HG03095 (cell line): Measurements from ENCODE around the gene KCNN3.

Source experiments
- ATAC-seq: cut with Tn5 transposase; IDR thresholded peaks from one replicate; pipeline ENCODE4 v1.9.1; 2021; ENCODE audit warnings: moderate library complexity; ENCODE audit not compliant: unreplicated experiment

The KCNN3 gene

DNA sequence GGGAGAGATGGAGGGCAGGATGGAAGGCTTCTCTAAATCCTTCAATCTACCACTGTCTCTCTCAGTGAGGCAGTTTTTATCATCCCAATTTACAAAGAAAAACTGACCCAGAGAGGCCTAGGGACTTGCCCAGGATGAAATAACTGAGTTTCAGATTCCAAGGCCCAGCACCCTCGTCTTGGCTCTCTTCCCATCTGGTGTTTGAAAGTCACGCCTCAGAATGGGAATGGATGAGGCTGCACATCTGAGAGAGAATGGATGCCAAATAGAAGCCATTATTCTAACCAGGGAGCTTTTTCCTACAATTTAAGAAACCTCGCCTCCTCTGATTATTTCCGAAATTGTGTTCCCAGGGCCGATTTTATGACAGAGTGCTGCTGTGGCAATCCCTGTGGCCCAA, 10.6 kb upstream of the KCNN3 start:
- no peak for ATAC-seq

DNA sequence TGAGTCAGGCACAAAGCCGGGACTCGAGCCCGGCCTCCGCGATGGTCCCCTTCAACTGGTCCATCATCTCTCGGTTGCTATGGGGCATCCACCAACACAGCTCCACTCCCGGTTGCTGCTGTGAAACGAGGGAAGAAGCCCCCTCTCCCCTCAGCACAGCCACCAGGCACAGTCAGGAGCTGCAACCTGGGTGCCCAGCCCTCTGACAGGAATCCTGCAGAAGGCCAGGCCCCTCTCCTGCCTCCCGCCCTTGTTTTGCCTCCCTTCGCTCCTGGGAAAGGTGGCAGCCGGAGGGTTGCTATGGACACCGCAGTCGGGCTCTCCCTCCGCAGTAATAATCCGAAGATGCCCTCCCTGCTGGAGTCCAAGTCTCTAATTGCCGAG, 8.9 kb upstream of the KCNN3 start:
- no peak for ATAC-seq

- no peak for ATAC-seq
Observed at GRCh38 chr1:154878371-154879037, 8.4 kb upstream of the KCNN3 start.

DNA sequence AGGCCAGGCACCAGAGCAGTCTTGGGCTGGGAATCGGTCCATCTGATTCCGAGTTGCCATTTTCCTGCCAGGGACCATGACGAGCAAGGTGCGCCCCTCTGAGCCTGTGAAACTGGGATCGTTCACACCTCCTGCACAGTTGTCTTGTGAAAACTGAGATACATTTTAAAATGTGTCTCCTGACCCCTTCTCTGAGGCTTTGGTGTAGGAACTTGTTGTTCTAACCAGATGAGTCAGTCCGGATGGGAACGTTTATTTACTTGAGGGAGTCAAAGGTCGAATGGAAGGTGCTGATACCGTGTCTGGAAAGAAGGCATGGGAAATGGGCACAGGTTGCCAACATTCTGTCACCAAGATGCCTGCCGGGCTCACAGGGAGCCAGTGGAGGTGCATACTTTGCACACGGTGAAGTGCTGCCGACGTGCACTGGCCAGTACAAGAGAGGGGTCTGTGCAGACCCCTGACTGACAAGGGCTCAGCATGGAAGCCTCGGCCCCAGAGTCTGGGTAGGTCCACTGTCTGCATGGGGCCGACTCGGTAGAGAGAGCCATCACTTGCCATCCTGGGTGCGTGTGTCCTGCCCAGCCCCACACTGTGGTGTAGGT, 7.4 kb upstream of the KCNN3 start:
- ATAC-seq: no peak

GRCh38 chr1:154876842-154877369, 6.8 kb upstream of the KCNN3 start:
- ATAC-seq: no peak

GRCh38 chr1:154874465-154874864, 4.4 kb upstream of the KCNN3 start:
- ATAC-seq: no peak

- ATAC-seq: no peak
Observed at GRCh38 chr1:154873321-154873950, 3.4 kb upstream of the KCNN3 start.

DNA sequence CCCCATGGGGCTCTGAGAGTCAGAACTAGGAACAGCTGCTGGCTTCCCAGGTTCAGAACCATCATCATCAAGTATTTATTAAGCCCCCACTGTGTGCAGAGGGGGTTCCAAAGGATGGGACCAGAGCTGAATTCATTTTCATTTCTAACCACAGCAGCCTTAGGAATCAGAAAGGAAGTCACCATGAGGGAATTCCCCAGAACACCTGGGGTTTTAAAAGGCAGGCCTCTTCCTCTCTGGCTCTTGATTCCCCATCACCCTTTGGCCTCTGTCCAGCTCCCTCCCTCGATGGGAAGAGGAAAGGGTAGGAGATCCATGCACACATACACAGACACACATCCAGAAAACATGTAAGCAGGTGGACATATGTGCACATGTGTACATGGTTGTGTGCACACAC, 1.3 kb upstream of the KCNN3 start:
- ATAC-seq: no peak

DNA sequence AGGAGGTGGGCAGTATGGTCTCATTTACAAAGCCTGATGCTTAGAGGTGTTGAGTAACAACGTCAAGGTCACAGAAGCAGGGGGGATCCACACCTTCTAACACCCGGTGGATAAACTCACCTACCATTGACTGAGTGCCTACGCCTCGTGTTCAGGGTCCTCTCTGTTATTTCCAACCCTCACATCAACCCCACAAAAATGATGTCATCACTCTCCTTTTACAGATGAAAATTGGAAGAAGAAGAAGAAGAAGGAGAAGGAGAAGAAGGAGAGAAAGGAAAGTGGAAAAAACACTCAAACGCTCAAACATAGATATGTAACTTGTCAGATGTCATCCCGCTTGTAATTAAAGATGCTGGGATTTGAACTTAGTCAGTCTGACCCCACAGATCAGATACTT, 653 bp upstream of the KCNN3 start:
- ATAC-seq: no peak

GRCh38 chr1:154869351-154870114, 548 bp downstream of the KCNN3 start:
- ATAC-seq: no peak

- ATAC-seq: no peak
Observed at GRCh38 chr1:154867841-154868605, 2.1 kb downstream of the KCNN3 start.

DNA sequence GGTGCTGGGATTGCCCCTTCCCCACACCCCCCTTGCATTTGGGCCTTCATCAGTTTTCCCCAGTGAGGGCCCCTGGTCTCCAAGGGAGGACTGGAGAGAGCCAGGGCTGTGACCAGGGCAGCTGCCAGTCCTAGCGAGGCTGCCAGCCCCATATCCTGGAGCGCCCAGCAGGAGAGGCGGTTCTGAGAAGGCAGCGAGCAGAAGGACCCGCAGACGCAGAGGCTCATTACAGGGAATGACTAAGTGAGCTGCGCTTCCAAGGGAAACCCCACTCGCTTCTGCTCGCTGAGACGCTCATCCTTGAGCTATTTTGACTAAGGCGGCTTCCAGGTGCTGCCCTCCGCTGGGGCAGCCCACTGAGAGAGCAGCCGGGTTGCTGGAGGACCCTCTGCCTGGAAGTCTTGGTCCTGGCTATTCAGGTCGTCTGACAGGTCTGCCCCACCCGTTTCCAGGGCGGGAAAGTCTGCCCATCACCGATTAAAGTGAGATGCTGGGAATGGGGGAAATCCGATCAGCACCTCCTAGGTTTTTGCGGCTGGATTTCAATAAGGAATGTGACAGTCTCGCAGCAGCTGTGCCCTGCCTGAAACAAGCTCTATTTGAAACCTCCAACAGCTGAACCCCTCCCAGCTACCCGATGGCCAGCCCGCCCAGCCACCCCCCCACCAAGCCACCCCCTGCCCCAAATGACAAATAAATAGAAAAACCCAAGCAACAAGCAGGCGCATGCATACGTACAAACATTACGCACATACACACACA, 2.8 kb downstream of the KCNN3 start:
- no peak for ATAC-seq

DNA sequence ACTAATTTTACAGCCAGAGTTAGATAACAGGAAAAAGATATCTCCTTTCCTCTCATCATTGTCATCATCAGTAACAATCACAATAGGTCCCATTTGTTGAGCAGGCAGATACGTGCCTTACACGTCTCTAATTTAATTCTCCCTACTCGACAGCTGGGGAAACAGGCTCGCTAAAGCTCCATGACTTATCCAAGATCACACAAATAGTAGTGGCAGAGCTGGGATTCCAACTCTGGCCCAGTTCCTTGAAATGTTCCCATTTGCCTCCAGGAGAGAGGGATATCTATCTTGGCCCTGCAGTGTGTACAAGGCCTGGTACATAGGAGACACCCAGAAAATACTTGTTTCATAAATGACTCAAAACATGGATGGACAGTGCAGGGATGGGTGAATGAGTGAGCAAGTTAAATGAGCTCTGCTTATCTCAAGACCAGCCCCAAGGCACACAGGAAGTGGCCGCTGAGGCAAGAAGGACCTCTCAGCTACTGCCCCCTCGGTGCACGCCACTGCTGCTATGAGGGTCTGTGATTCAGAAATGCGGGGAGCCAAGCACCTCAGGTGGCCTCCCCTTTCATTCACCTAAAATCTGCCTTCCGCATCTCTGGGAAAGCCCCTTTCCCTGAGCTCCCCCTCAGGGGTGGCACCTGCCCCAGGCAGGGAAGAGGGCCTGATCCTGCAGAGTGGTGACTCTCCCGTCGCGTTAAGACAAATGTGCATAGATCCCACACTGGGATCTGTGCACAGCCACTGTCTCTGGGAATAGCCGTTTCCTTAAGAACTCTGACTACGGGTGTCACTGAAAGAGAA, 3.6 kb downstream of the KCNN3 start:
- ATAC-seq: no peak

DNA sequence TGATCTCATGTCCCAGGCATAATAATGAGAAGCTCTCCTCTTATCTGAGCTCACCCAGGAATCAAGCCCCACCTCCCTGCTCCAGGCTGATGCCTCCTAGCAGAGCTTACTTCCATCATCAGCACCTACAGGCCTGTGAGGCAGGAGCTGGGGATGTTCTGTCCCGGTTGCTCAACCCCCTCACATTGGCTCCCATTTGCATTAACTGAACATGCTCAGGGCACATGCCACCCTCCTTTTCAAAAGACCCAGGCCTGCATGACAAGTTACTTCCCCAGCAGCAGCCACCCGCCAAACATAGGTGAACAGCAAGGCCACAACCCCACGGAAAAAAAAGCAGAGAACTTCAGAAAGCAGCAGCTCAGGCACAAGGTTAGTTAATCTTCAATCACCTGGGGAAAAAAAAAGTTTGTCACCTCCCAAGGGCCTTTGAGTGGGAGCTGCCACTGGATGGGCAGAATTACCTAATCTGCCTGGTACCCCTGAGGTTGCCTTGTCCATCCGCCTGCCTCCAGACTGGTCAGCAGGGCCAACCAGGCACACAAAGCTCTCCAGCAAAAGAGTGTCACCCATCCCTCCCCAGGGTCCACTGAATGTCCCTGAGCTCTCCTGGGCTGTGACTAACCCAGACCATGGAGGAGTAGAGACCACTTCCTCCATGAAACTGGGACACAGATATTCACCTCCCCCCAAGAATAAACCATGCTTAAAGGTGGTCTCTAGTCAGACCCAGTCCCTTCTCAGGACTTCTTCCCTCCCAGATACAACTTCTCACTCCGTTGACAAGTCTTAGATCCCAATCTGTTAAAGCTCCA, 4.4 kb downstream of the KCNN3 start:
- no peak for ATAC-seq

- ATAC-seq: no peak
Observed at GRCh38 chr1:154864189-154864975, 5.7 kb downstream of the KCNN3 start.

DNA sequence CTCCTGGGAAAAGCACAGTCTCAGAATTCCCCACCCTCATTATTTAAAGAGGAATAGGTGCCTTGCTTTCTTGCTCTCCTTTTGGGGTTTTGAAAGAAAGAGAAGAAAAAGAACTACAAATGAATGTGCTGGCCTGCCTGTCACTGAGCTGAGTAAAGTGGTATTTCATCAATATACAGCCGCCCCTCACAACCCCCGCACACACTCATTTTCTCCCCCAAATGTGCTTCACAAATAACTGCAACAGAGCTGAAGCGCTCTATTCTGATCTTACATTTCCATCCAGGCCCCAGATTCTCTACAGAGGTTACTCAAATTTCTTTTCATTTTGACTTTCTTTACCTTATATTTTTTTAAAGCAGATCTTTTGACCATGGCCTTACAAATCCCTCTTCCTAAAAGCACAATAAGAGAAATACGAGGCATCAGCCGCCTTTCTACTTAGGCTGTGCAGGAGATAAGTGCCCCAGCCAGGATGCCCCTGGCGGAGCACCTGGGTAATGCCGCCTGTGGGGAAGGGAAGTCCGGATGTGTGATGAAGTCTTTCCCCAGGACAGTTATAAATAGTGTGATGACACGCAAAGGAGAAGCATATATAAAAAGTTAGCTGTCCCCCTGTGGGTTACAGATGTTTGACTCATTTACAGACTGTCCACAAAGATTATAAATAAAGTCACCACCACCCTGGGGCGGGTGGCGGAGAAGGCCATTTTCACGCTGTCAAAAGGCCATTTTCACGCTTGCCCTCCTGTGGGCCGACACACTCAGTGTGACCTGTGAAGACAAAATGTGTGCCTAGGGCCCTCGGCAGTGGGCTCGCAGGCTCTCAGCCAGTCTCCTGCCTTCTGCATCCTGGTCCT, 6.5 kb downstream of the KCNN3 start:
- ATAC-seq: peak; percentile 29

- ATAC-seq: no peak
Observed at GRCh38 chr1:154862907-154863306, 7.2 kb downstream of the KCNN3 start.
